Measurements from ENCODE around the gene FAF1. TPM values are rescaled to one million over a fixed set of nuclear protein-coding genes. Genes with fewer than 3 reads are reported as not detected.

FAF1 gene
- total and polyA plus RNA-seq, 2 experiments from 2014 or later, result 7.2 to 49.1 TPM

- Histone ChIP-seq H3K9ac (no peak overlapping the region), H3K4me2 (ENCODE audit: unreplicated experiment) (peak overlapping the region; percentile 14), H3F3A (ENCODE audit: insufficient read depth) (no peaks in the 10 kb centered on the region), H3K79me2 (ENCODE audit: insufficient read depth) (no peaks in the 10 kb centered on the region), H3K9me2 (ENCODE audit: insufficient read depth) (no peaks in the 10 kb centered on the region), H3K27me3 (replicated peaks; ENCODE audit: insufficient read depth) (peaks cover 100% of the 10 kb centered on the region), H4K20me1 (ENCODE audit: insufficient read depth) (no peaks in the 10 kb centered on the region), H3K4me1 (ENCODE audit: insufficient read depth) (no peaks in the 10 kb centered on the region), H3K9me3 (ENCODE audit: low read depth) (no peaks in the 10 kb centered on the region), H2AFZ (no peak overlapping the region), H3K4me3 (peak overlapping the region; percentile 50), H3K27ac (no peak overlapping the region), H3K36me3 (ENCODE audit: low read depth) (no peaks in the 10 kb centered on the region)
- TF ChIP-seq EZH2phosphoT487 (IDR thresholded peaks at IDR 0.05; ENCODE audit: insufficient read depth, low read depth) (0 out of 2 replicates have a peak, but pooled peaks have one; percentile 70), EZH2 (IDR thresholded peaks at IDR 0.05; ENCODE audit: insufficient read depth, poor library complexity, severe bottlenecking) (peak; percentile 97)
- in situ Hi-C loops (cut with MboI), result no loop called here
- WGBS, 2 experiments (ENCODE audit: low coverage in 1 of 2, low lambda C conversion rate in 2 of 2, missing lambda C conversion rate in 2 of 2), result 2 to 5% methylated on average over 35 of the region's 35 CpGs
- no peak for DNase-seq
Measured at GRCh38 chr1:50424045-50424883, 535.8 kb downstream of the FAF1 start.

- WGBS, 2 experiments (ENCODE audit: low coverage in 1 of 2, low lambda C conversion rate in 2 of 2, missing lambda C conversion rate in 2 of 2), result 4 to 6% methylated on average over 22 to 23 of the region's 23 CpGs
- H3K27me3 ChIP-seq (replicated peaks; ENCODE audit: insufficient read depth), result peaks cover 98% of the 10 kb centered on the region
- peak overlapping the region; percentile 14; the same call in 1 of the 2 replicates for H2AFZ ChIP-seq
- H3F3A ChIP-seq (ENCODE audit: insufficient read depth), result no peaks in the 10 kb centered on the region
- no peak overlapping the region for H3K9ac ChIP-seq
- peak; percentile 54 for DNase-seq
- in situ Hi-C loops (cut with MboI), result no loop called here
- TF ChIP-seq EZH2 (IDR thresholded peaks at IDR 0.05; ENCODE audit: insufficient read depth, poor library complexity, severe bottlenecking), result no peak
- TF ChIP-seq EZH2phosphoT487 (IDR thresholded peaks at IDR 0.05; ENCODE audit: insufficient read depth, low read depth), result no peak
- H3K9me2 ChIP-seq (ENCODE audit: insufficient read depth), result no peaks in the 10 kb centered on the region
- no peaks in the 10 kb centered on the region for H4K20me1 ChIP-seq (ENCODE audit: insufficient read depth)
- H3K9me3 ChIP-seq (ENCODE audit: low read depth), result no peaks in the 10 kb centered on the region
- no peaks in the 10 kb centered on the region for H3K4me1 ChIP-seq (ENCODE audit: insufficient read depth)
- no peak overlapping the region; the same call in 1 of the 2 replicates for H3K4me3 ChIP-seq
- peak overlapping the region; percentile 14 for H3K4me2 ChIP-seq (ENCODE audit: unreplicated experiment)
- H3K36me3 ChIP-seq (ENCODE audit: low read depth), result no peaks in the 10 kb centered on the region
- no peaks in the 10 kb centered on the region for H3K79me2 ChIP-seq (ENCODE audit: insufficient read depth)
- no peak overlapping the region for H3K27ac ChIP-seq
Measured at GRCh38 chr1:50423670-50424000, 536.4 kb downstream of the FAF1 start.

DNA sequence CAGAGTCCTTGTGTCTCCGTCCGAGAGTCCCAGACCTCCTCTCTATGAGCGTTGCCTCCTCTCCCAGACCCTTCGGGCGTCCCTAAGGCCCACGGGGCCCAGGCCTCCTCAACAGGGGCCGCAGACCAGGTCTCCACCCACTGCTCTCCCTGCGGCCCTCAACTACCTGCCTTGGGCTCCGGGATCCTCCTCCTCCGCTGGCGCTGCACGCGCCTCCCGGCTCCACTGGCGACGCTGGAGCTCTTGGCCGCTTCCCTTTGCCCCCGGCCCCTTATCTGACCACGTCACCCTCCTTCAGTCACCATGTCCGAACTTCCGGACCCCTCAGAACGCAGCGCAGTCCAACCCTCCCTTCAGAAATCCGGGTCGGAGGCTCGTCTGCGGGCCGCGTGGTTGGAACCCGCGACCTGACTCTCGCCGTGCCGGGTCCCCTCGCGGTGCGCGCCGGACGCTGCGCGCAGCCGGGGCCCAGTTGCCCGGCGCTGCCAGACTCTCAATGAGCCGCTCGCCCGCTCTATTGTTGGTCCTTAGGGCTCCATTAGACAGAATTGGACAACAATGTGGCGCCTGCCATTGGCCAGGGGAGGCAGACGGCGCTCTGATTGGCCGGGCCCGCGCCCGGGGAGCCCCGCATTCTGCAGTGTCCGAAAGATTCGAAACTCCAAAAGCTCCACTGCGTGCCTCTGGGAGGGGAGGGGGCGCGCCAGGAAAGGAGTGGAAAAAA is 537.0 kb downstream of the FAF1 start, which contains the start of gene DMRTA2:
Gene DMRTA2, minus strand, starts transcription at position 498 of the 724 bp plus-strand sequence. CDS start 1,907 bp downstream, outside the sequence.
- TF ChIP-seq EZH2 (IDR thresholded peaks at IDR 0.05; ENCODE audit: insufficient read depth, poor library complexity, severe bottlenecking), result no peak
- TF ChIP-seq EZH2phosphoT487 (IDR thresholded peaks at IDR 0.05; ENCODE audit: insufficient read depth, low read depth), result no peak
- H3K4me1 ChIP-seq (ENCODE audit: insufficient read depth), result no peaks in the 10 kb centered on the region
- no peaks in the 10 kb centered on the region for H3K9me2 ChIP-seq (ENCODE audit: insufficient read depth)
- H2AFZ ChIP-seq, result peak within 1 kb of the TSS; percentile 14; the same call in 1 of the 2 replicates
- H4K20me1 ChIP-seq (ENCODE audit: insufficient read depth), result no peaks in the 10 kb centered on the region
- peak within 1 kb of the TSS; percentile 50 for H3K4me3 ChIP-seq
- no peaks in the 10 kb centered on the region for H3K9me3 ChIP-seq (ENCODE audit: low read depth)
- no peak within 1 kb of the TSS for H3K9ac ChIP-seq
- H3K4me2 ChIP-seq (ENCODE audit: unreplicated experiment), result peak within 1 kb of the TSS; percentile 14
- H3K36me3 ChIP-seq (ENCODE audit: low read depth), result no peaks in the 10 kb centered on the region
- no peaks in the 10 kb centered on the region for H3K79me2 ChIP-seq (ENCODE audit: insufficient read depth)
- no peak for DNase-seq
- H3F3A ChIP-seq (ENCODE audit: insufficient read depth), result no peaks in the 10 kb centered on the region
- in situ Hi-C loops (cut with MboI), result no loop called here
- H3K27me3 ChIP-seq (replicated peaks; ENCODE audit: insufficient read depth), result peaks cover 98% of the 10 kb centered on the region
- no peak within 1 kb of the TSS for H3K27ac ChIP-seq
- WGBS, 2 experiments (ENCODE audit: low coverage in 1 of 2, low lambda C conversion rate in 2 of 2, missing lambda C conversion rate in 2 of 2), result 9 to 10% methylated on average over 51 to 61 of the region's 61 CpGs

- no peak overlapping the region for H2AFZ ChIP-seq
- no peak overlapping the region for H3K9ac ChIP-seq
Measured at GRCh38 chr1:50422675-50422945, 537.5 kb downstream of the FAF1 start.

More at GRCh38 chr1:50422675-50422945, 537.5 kb downstream of the FAF1 start:
- Histone ChIP-seq H3F3A (ENCODE audit: insufficient read depth) (no peaks in the 10 kb centered on the region), H3K4me2 (ENCODE audit: unreplicated experiment) (no peak overlapping the region), H3K4me1 (ENCODE audit: insufficient read depth) (no peaks in the 10 kb centered on the region), H3K9me3 (ENCODE audit: low read depth) (no peaks in the 10 kb centered on the region), H3K27ac (no peak overlapping the region), H3K4me3 (no peak overlapping the region), H4K20me1 (ENCODE audit: insufficient read depth) (no peaks in the 10 kb centered on the region), H3K79me2 (ENCODE audit: insufficient read depth) (no peaks in the 10 kb centered on the region), H3K27me3 (replicated peaks; ENCODE audit: insufficient read depth) (peaks cover 98% of the 10 kb centered on the region), H3K36me3 (ENCODE audit: low read depth) (no peaks in the 10 kb centered on the region), H3K9me2 (ENCODE audit: insufficient read depth) (no peaks in the 10 kb centered on the region)
- 2 to 8% methylated on average over 15 to 21 of the region's 21 CpGs for WGBS, 2 experiments (ENCODE audit: low coverage in 1 of 2, low lambda C conversion rate in 2 of 2, missing lambda C conversion rate in 2 of 2)
- in situ Hi-C loops (cut with MboI), result no loop called here
- no peak for DNase-seq
- TF ChIP-seq EZH2phosphoT487 (IDR thresholded peaks at IDR 0.05; ENCODE audit: insufficient read depth, low read depth), result no peak
- peak; percentile 37 for TF ChIP-seq EZH2 (IDR thresholded peaks at IDR 0.05; ENCODE audit: insufficient read depth, poor library complexity, severe bottlenecking)

Measured in GM23248 (cell line).